SH-SY5Y (cell line): Measurements from ENCODE around the gene QPRT.

ENCODE experiments used
- GATA2 ChIP-seq: IDR thresholded peaks from 2 replicates; pipeline ENCODE4 v1.6.1; 2011; ENCODE audit warnings: mild to moderate bottlenecking, low read depth, low read length
- GATA3 ChIP-seq: IDR thresholded peaks from 2 replicates; pipeline ENCODE4 v1.6.1; 2011; ENCODE audit warnings: low read depth, mild to moderate bottlenecking, low read length, moderate library complexity

DNA sequence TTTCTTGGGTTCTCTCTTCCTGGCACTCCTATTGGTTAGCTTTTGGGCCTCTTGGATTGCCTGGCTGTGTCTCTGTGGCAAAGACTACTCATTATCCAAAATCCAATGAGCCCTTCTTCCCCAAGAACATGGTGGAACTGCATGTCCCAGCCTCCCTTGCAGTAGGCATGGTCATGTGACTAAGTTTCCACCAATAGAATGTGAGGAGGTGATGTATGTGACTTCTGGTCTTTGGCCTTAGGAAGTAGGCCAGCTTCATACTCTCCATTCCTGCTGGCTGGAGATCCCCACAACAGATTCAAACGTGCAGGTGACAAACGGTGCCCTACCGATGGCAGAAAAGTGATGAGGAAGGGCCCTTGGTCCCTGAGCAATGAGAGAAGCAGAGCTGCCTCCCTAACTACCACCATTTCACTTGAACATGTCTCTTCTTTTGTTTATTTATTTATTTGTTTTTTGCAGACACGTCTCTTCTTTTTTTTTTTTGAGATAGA lies 33.2 kb upstream of the QPRT start:
- TF ChIP-seq GATA3 (no peak), GATA2 (no peak)
